Activated CD8-positive, alpha-beta memory T cell treated with anti-CD3 and anti-CD28 coated beads, Interleukin-2, amount 50 U/mL, for 1 hour (primary cell): ENCODE data around the gene AGBL5.

ENCODE experiments used
- DNase-seq: peaks from one replicate; pipeline ENCODE4 v3.0.0-alpha.2; 2020; ENCODE audit errors: extremely low read depth

Gene AGBL5

DNA sequence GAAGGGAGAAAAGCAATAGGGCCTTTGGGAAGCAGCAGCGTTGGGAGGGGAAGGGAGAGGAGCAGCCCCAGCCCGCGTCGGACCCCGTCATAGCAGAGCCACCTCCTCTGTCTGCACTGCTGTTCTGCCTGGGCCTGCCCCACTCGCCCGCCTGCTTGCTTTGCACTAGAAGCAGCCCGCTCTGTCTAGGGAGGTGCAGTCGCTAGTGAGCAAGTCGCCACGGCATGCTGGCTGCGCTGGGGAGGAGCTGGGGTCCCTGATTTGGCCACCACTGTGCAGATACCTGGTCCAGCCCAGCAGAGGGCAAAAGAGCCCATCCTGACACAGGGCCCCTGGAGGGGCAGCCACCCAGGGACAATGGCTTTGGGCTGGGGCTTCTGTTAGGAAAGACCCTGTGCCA lies 26.7 kb upstream of the AGBL5 start:
- no peak for DNase-seq

- DNase-seq: no peak
Observed at GRCh38 chr2:27025281-27025800, 26.1 kb upstream of the AGBL5 start.

GRCh38 chr2:27025861-27026851 lies 25.3 kb upstream of the AGBL5 start:
- no peak for DNase-seq

GRCh38 chr2:27027211-27027651 lies 24.2 kb upstream of the AGBL5 start:
- DNase-seq: no peak

GRCh38 chr2:27029051-27029450 lies 22.4 kb upstream of the AGBL5 start:
- DNase-seq: no peak

GRCh38 chr2:27032495-27033252 lies 18.8 kb upstream of the AGBL5 start, which contains the start of gene TMEM214:
TMEM214 (plus strand) TSS chr2:27032965; CDS start chr2:27033016, 51 bp downstream.
- DNase-seq: peak; percentile 14

- no peak for DNase-seq
Observed at GRCh38 chr2:27033253-27033852, 18.1 kb upstream of the AGBL5 start.

GRCh38 chr2:27038012-27038411 lies 13.5 kb upstream of the AGBL5 start:
- no peak for DNase-seq

DNA sequence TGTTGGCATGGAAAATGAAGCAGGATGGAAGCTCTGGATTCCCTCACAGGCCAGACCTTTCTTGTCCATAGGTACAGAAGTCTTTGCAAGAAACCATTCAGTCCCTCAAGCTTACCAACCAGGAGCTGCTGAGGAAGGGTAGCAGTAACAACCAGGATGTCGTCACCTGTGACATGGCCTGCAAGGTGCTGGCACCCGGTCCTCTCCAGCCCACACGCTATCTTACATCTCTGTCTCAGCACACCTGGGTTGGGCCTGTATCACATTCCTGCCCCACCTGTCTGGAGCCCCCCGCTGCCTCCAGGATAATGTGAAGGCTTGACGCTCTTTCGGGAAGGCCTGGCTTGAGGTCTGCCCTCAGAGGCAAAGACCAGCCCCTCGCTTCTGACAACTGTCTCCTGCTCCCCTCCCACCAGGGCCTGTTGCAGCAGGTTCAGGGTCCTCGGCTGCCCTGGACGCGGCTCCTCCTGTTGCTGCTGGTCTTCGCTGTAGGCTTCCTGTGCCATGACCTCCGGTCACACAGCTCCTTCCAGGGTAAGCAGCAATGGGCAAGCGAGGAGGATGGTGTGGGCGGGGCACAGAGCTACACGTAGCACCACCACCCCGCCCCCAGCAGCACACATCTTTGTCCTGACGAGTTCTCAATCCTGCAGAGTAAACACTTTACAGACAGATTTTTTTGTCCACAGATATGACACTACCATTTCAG lies 12.7 kb upstream of the AGBL5 start:
- DNase-seq: no peak

GRCh38 chr2:27039426-27039825 lies 12.0 kb upstream of the AGBL5 start:
- no peak for DNase-seq

- no peak for DNase-seq
Observed at GRCh38 chr2:27039871-27040270, 11.6 kb upstream of the AGBL5 start.

DNA sequence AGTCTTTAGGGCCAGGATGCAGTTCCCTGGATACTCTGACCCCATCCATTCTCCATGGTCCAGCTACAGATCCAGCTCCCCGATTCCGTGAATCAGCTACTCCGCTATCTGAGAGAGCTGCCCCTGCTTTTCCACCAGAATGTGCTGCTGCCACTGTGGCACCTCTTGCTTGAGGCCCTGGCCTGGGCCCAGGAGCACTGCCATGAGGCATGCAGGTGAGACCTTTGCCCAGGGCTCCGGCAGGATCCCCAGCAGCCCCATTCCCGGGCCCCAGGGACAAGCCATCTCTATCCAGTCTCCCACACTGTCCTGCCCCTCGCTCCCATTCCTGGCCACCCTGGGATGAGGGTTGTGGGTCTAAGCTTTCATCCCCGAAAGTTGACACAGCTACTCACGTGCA lies 11.2 kb upstream of the AGBL5 start:
- no peak for DNase-seq

DNA sequence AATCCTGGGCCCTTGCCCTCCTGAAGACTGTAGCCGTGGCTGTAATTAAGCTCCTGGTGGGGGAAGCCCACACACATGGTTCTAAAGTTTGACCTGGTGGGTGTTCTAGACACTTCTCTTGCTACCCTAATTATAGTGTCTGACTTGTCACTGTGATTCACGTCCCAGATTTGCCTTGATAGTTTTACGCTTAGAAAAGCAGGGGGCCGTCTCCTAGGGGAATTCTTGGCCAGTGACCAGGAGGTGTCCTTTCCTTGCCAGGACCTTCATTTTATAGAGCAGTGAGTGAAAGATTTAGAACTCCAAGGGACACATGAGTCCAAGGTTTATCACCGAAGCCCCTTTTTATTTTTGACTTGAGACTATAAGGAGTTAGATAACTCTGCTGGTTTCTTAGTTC lies 9.7 kb upstream of the AGBL5 start:
- no peak for DNase-seq

DNA sequence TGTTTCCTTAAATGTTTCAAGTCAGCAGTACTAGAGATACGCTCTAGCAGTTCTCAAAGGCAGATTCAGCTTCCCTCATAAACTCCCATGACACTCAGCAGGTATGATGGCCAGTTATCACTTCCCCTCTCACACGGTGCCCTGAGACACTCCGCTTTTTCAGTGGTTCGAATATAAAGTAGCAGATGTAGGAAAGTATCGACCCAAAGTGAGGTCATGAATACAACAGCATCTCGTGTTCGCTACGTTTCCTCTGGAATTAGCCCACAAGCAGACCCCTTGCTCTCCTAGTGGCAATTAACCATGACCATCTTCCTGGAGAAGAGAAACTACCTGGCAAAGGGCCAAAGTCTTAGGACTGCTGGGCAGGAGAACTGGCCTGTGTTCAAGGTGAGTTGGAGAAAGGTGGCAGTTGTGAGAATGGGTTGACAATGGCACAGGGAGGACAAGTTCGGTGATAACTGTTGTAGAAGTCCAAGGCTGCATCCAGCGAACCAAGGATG lies 9.3 kb upstream of the AGBL5 start:
- no peak for DNase-seq

DNA sequence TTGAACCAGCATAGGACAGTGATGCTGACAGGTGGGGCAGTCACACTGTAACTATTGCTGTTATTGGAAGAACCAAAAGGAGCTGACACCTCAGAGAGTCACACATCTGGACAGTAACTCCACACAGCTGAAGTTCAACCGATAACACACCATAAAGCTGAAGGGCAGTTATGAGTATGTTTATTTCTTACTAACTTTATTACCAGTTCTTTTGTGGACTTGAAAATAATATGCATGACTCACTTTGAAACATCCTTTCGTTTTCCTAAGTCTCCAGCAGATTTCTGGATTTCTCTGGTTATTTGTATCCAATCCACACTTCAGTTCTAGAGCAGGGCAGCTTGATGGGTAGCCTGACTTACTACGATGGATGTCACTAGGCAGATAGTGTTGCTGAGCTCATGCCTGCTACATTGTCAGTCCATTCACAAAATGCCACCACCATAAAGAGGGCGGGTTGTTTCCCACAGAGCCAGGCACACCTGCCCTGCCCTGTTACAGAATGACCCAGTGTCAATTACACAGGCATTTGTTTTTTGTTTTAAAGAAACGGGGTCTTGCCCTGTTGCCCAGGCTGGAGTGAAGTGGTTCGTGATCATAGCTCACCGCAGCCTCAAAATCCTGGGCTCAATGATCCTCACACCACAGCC lies 8.4 kb upstream of the AGBL5 start:
- DNase-seq: no peak

DNA sequence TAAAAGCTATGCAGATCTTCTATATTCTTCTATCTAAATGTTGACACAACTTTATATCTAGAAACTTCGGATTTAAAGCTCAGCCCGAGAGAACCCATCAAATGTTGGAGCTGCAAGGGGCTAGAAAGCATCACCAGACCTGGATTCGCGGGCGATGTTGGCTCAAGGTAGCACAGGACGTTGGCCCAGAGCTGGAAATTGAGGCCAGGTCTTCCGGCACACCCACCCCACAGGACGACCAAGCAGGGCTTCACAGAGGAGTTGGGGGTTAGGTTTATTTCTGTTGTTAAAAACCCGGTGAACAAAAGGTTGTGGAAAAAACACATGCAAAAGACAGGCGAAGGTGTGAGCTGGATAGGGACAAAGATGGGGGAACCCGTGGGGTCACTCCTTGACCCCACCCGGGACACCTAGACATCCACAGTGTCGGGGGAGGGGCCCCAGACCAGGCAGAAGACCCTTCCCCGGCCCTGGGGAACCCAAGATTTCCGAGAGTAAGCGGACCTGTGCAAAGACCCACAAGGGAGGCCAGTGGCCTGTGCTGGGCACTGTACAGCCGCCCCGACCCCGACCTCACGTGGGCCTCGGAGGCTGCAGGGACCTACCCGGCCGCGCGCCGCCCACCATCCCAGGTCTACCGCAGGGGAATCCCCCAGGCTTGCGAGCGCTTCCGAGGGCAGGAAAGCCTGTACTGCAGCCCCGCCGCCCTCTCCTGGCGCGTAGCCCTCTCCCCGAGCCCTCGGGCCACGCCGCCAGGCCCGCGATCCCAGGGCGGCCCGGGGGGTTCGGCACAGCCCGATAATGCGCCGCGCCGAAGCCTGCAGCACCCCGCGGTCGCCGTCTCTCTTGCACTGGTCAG lies 1.8 kb upstream of the AGBL5 start:
- peak; percentile 32 for DNase-seq

GRCh38 chr2:27050281-27050995 lies 1.0 kb upstream of the AGBL5 start:
- DNase-seq: peak; percentile 68

- peak; percentile 10 for DNase-seq
Observed at GRCh38 chr2:27051902-27052645, 606 bp downstream of the AGBL5 start.
